NB4 (cell line): ENCODE results near the gene SPAG9.

ENCODE experiments used
- DNase-seq: peaks from one replicate; pipeline ENCODE4 v3.0.0; 2010; ENCODE audit warnings: low read depth
- H3K4me3 ChIP-seq: one replicate; pipeline ENCODE4 v1.5.1; 2011; ENCODE audit warnings: mild to moderate bottlenecking, low read depth, low read length, moderate library complexity
- CTCF ChIP-seq: IDR thresholded peaks from one replicate; pipeline ENCODE4 v1.5.1; 2012; ENCODE audit warnings: low read depth, low read length
- MAX ChIP-seq: IDR thresholded peaks from 2 replicates; pipeline ENCODE4 v1.6.1; 2011; ENCODE audit warnings: low read depth, low read length
- MYC ChIP-seq: IDR thresholded peaks from 2 replicates; pipeline ENCODE4 v1.6.1; 2011; ENCODE audit warnings: low read depth, low read length
- POLR2A ChIP-seq: IDR thresholded peaks from 2 replicates; pipeline ENCODE4 v1.6.1; 2011; ENCODE audit warnings: mild to moderate bottlenecking; ENCODE audit not compliant: insufficient read length; ENCODE audit errors: extremely low read depth

The SPAG9 gene

GRCh38 chr17:51046514-51047384, 73.9 kb downstream of the SPAG9 start:
- DNase-seq, result peak; percentile 28
- H3K4me3 ChIP-seq, result no peak overlapping the region

GRCh38 chr17:51046046-51046445, 74.6 kb downstream of the SPAG9 start:
- TF ChIP-seq CTCF (no peak), MAX (no peak), MYC (no peak), POLR2A (no peak)
- no peak for DNase-seq
- H3K4me3 ChIP-seq, result no peak overlapping the region

More at GRCh38 chr17:51046514-51047384, 73.9 kb downstream of the SPAG9 start:
- TF ChIP-seq POLR2A (no peak), MAX (no peak), MYC (no peak), CTCF (no peak)

- TF ChIP-seq MAX, result no peak
- no peak for TF ChIP-seq POLR2A
- TF ChIP-seq CTCF, result no peak
- no peak for TF ChIP-seq MYC
- DNase-seq, result no peak
- H3K4me3 ChIP-seq, result no peak overlapping the region
Observed at GRCh38 chr17:51045621-51046020, 75.0 kb downstream of the SPAG9 start.

- no peak for DNase-seq
- TF ChIP-seq CTCF, result no peak
- TF ChIP-seq POLR2A, result no peak
- no peak for TF ChIP-seq MAX
- no peak for TF ChIP-seq MYC
- no peak overlapping the region for H3K4me3 ChIP-seq
Observed at GRCh38 chr17:51044976-51045375, 75.7 kb downstream of the SPAG9 start.

GRCh38 chr17:51036084-51036483, 84.6 kb downstream of the SPAG9 start:
- H3K4me3 ChIP-seq, result no peak overlapping the region
- TF ChIP-seq MYC, result 0 out of 2 replicates have a peak, but pooled peaks have one; percentile 24
- no peak for TF ChIP-seq CTCF
- DNase-seq, result peak; percentile 18
